ENCODE results near the gene TSHZ3. TPM values are rescaled to one million over a fixed set of nuclear protein-coding genes. Genes with fewer than 3 reads are reported as not detected.
A peak's percentile ranks its signal among the peaks of the same experiment; 100 is the strongest.

Gene TSHZ3, protein sequence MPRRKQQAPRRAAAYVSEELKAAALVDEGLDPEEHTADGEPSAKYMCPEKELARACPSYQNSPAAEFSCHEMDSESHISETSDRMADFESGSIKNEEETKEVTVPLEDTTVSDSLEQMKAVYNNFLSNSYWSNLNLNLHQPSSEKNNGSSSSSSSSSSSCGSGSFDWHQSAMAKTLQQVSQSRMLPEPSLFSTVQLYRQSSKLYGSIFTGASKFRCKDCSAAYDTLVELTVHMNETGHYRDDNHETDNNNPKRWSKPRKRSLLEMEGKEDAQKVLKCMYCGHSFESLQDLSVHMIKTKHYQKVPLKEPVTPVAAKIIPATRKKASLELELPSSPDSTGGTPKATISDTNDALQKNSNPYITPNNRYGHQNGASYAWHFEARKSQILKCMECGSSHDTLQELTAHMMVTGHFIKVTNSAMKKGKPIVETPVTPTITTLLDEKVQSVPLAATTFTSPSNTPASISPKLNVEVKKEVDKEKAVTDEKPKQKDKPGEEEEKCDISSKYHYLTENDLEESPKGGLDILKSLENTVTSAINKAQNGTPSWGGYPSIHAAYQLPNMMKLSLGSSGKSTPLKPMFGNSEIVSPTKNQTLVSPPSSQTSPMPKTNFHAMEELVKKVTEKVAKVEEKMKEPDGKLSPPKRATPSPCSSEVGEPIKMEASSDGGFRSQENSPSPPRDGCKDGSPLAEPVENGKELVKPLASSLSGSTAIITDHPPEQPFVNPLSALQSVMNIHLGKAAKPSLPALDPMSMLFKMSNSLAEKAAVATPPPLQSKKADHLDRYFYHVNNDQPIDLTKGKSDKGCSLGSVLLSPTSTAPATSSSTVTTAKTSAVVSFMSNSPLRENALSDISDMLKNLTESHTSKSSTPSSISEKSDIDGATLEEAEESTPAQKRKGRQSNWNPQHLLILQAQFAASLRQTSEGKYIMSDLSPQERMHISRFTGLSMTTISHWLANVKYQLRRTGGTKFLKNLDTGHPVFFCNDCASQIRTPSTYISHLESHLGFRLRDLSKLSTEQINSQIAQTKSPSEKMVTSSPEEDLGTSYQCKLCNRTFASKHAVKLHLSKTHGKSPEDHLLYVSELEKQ
- total RNA-seq = 1 to 10 TPM in 1 of 2 donors, under 1 TPM in 1; 0.68 to 1.3 TPM
- total RNA-seq = 1.0 to 1.7 reads per million in 2 donors

GRCh38 chr19:31349160-31349881 lies at the start of gene TSHZ3:
Gene TSHZ3, minus strand, starts transcription at chr19:31349436. Its CDS starts 217 bp downstream, at chr19:31349219.
- peak within 1 kb of the TSS; percentile 71 for H3K27ac Mint-ChIP-seq
- ATAC-seq (peak; percentile 56), DNase-seq (peak; percentile 15 to 32 (median 28))
- H3K36me3 Mint-ChIP-seq (ENCODE audit: low read depth) = peaks cover 5% of the 10 kb centered on the region
- H3K4me3 Mint-ChIP-seq = peak within 1 kb of the TSS; percentile 91
- H3K4me1 Mint-ChIP-seq = peaks cover 34% of the 10 kb centered on the region
- no peaks in the 10 kb centered on the region for H3K9me3 ChIP-seq (ENCODE audit: control insufficient read depth, low read length, poor library complexity, severe bottlenecking)
- H3K27me3 Mint-ChIP-seq = peaks cover 60% of the 10 kb centered on the region

- Mint-ChIP-seq H3K4me3 (no peak overlapping the region), H3K27ac (no peak overlapping the region), H3K36me3 (ENCODE audit: low read depth) (no peaks in the 10 kb centered on the region), H3K4me1 (no peaks in the 10 kb centered on the region), H3K27me3 (peaks cover 74% of the 10 kb centered on the region)
- no peak for DNase-seq
- ATAC-seq = no peak
- no peaks in the 10 kb centered on the region for H3K9me3 ChIP-seq (ENCODE audit: control insufficient read depth, low read length, poor library complexity, severe bottlenecking)
These were observed 48.1 kb upstream of the TSHZ3 start for GRCh38 chr19:31397308-31397707.

GRCh38 chr19:31392464-31392863 lies 43.2 kb upstream of the TSHZ3 start:
- DNase-seq (no peak), ATAC-seq (no peak)
- Mint-ChIP-seq H3K27me3 (peaks cover 54% of the 10 kb centered on the region), H3K36me3 (ENCODE audit: low read depth) (no peaks in the 10 kb centered on the region), H3K4me1 (no peaks in the 10 kb centered on the region), H3K27ac (no peak overlapping the region), H3K4me3 (no peak overlapping the region)
- no peaks in the 10 kb centered on the region for H3K9me3 ChIP-seq (ENCODE audit: control insufficient read depth, low read length, poor library complexity, severe bottlenecking)

DNA sequence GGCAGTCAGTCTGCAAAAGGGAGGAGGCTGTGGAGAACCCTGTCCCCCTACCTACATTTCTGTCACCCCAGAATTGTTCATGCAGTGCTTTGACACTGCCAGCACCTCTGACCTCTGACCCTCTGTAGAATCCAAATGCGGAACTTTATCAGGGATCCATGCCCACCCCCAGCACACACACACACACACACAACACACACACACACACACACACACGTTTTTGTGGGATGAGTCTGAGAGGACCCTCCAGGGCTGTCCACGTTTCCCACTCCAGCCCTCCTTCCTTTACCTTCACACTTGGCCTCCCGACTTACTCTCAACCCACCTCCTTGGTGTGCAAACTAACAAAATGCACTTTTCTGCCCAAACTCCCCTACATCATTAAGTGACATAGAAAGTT lies 42.3 kb upstream of the TSHZ3 start:
- H3K36me3 Mint-ChIP-seq (ENCODE audit: low read depth) = no peaks in the 10 kb centered on the region
- no peak overlapping the region for H3K4me3 Mint-ChIP-seq
- no peak overlapping the region for H3K27ac Mint-ChIP-seq
- no peaks in the 10 kb centered on the region for H3K4me1 Mint-ChIP-seq
- H3K9me3 ChIP-seq (ENCODE audit: control insufficient read depth, low read length, poor library complexity, severe bottlenecking) = no peaks in the 10 kb centered on the region
- DNase-seq = no peak
- H3K27me3 Mint-ChIP-seq = peaks cover 58% of the 10 kb centered on the region
- ATAC-seq = no peak

DNA sequence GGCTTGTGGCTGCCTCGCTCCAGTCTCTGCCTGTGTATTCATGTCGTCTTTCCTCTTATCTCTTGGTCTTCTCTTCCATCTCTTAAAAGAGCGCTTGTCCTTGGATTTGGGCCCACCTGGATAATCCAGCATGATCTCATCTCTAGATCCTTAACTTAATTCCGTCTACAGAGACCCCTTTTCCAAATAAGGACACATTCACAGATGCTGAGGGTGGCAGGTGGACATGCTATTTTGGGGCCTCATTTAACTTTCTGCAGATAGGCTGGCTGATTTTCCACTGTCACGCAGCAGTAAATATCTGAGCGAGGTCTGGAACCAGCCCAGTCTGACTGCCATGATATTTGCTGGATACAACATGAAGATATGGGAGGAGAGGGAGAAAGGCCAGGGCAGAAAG lies 41.5 kb upstream of the TSHZ3 start:
- DNase-seq = no peak
- Mint-ChIP-seq H3K27ac (no peak overlapping the region), H3K4me1 (no peaks in the 10 kb centered on the region), H3K4me3 (no peak overlapping the region), H3K36me3 (ENCODE audit: low read depth) (no peaks in the 10 kb centered on the region), H3K27me3 (peaks cover 58% of the 10 kb centered on the region)
- H3K9me3 ChIP-seq (ENCODE audit: control insufficient read depth, low read length, poor library complexity, severe bottlenecking) = no peaks in the 10 kb centered on the region
- no peak for ATAC-seq

DNA sequence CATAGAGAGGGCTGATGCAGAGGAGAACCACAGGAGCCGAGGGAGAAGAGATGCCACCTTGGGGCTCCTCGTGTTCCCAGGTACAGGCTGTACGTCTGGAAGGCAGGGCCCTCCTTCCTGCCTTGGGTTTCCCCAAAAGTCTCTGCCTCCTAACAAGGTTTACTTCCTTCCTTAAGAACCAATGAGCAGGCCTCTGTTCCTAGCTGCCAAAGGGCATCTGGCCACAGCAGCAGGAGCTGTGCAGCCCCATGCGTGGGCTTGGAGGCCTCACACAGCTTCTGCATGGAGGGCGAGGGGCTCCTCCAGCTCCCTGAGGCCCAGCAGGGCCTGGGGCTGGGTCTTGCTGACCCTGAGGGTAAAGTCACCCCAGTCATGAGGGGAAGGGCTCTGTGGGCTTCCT lies 40.6 kb upstream of the TSHZ3 start:
- H3K36me3 Mint-ChIP-seq (ENCODE audit: low read depth) = no peaks in the 10 kb centered on the region
- no peak overlapping the region for H3K4me3 Mint-ChIP-seq
- no peaks in the 10 kb centered on the region for H3K4me1 Mint-ChIP-seq
- H3K27ac Mint-ChIP-seq = no peak overlapping the region
- H3K9me3 ChIP-seq (ENCODE audit: control insufficient read depth, low read length, poor library complexity, severe bottlenecking) = no peaks in the 10 kb centered on the region
- no peak for DNase-seq
- no peak for ATAC-seq
- H3K27me3 Mint-ChIP-seq = peaks cover 49% of the 10 kb centered on the region

- H3K9me3 ChIP-seq (ENCODE audit: control insufficient read depth, low read length, poor library complexity, severe bottlenecking) = no peaks in the 10 kb centered on the region
- Mint-ChIP-seq H3K27me3 (peaks cover 46% of the 10 kb centered on the region), H3K36me3 (ENCODE audit: low read depth) (no peaks in the 10 kb centered on the region), H3K4me3 (no peak overlapping the region), H3K27ac (no peak overlapping the region), H3K4me1 (no peaks in the 10 kb centered on the region)
- ATAC-seq (no peak), DNase-seq (no peak)
These were observed 38.6 kb upstream of the TSHZ3 start for GRCh38 chr19:31387717-31388301.

GRCh38 chr19:31386806-31387205 lies 37.6 kb upstream of the TSHZ3 start:
- H3K4me3 Mint-ChIP-seq = no peak overlapping the region
- H3K27ac Mint-ChIP-seq = no peak overlapping the region
- ATAC-seq (no peak), DNase-seq (no peak)
- no peaks in the 10 kb centered on the region for H3K9me3 ChIP-seq (ENCODE audit: control insufficient read depth, low read length, poor library complexity, severe bottlenecking)
- no peaks in the 10 kb centered on the region for H3K36me3 Mint-ChIP-seq (ENCODE audit: low read depth)
- no peaks in the 10 kb centered on the region for H3K4me1 Mint-ChIP-seq
- peaks cover 38% of the 10 kb centered on the region for H3K27me3 Mint-ChIP-seq

DNA sequence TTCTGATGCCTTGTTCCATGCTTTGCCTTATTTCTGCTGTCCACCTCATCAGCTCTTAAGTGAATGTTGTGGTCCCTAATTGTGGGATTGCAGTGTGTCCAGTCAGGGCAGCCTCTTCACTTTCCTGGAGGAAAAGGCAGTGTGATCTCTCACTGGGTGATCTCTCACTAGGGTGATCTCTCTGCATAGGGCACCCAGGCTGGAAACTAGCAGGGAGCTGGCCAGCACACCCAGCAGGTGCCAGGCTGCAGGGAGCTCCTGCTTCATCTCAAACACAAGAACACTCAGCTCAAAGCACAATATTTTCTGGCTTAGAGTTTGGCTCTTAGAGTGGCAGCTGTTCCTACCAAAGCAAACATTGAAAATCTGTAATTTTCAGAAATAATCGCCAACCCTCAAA lies 36.5 kb upstream of the TSHZ3 start:
- no peaks in the 10 kb centered on the region for H3K36me3 Mint-ChIP-seq (ENCODE audit: low read depth)
- H3K4me1 Mint-ChIP-seq = no peaks in the 10 kb centered on the region
- no peaks in the 10 kb centered on the region for H3K9me3 ChIP-seq (ENCODE audit: control insufficient read depth, low read length, poor library complexity, severe bottlenecking)
- H3K4me3 Mint-ChIP-seq = no peak overlapping the region
- H3K27me3 Mint-ChIP-seq = peaks cover 41% of the 10 kb centered on the region
- H3K27ac Mint-ChIP-seq = no peak overlapping the region
- ATAC-seq (no peak), DNase-seq (no peak)

- Mint-ChIP-seq H3K27ac (no peak overlapping the region), H3K4me3 (no peak overlapping the region), H3K27me3 (peaks cover 39% of the 10 kb centered on the region), H3K36me3 (ENCODE audit: low read depth) (no peaks in the 10 kb centered on the region), H3K4me1 (no peaks in the 10 kb centered on the region)
- H3K9me3 ChIP-seq (ENCODE audit: control insufficient read depth, low read length, poor library complexity, severe bottlenecking) = no peaks in the 10 kb centered on the region
- no peak for DNase-seq
- no peak for ATAC-seq
These were observed 34.3 kb upstream of the TSHZ3 start for GRCh38 chr19:31383553-31383952.

DNA sequence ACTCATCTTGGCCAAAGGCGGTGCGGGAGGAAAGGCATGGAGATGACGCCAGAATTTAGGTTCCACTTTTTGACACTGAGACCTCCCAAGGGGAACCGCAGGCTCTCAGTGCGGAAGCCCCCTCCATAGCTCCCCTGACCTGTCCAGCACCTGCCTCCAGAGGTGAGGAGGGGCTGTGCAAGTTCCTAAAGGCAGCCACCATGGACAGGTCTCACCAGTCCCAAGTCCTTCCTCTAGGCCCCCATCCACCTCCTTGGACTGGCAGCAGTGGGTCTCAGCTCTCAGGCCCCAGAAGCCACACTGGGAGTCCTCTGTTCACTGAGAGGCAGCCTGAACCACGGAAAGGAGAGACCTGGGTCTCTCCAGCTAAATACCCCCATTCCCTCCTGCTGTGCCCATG lies 31.6 kb upstream of the TSHZ3 start:
- Mint-ChIP-seq H3K4me3 (no peak overlapping the region), H3K4me1 (no peaks in the 10 kb centered on the region), H3K27me3 (peaks cover 21% of the 10 kb centered on the region), H3K27ac (no peak overlapping the region), H3K36me3 (ENCODE audit: low read depth) (no peaks in the 10 kb centered on the region)
- DNase-seq (no peak), ATAC-seq (no peak)
- no peaks in the 10 kb centered on the region for H3K9me3 ChIP-seq (ENCODE audit: control insufficient read depth, low read length, poor library complexity, severe bottlenecking)

DNA sequence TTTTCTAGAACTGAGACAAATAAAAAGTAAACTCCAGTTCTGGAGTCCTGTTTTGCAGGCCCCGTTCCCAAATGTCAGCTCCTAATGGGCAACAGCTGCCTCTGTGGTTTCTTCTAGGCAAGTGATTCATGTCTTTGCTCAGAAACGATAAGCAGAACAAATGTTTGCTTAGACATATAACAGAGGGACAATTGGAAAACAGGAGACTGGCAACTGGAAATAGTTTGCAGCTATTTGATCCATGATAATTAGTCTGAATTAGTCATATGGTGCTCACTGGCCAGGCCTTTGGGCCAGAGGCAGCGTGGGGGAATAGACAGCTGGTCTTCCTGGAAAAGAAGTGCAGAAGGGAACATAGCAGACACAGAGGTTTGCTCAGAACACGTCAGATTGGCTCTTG lies 29.2 kb upstream of the TSHZ3 start:
- H3K27me3 Mint-ChIP-seq = peaks cover 12% of the 10 kb centered on the region
- ATAC-seq = no peak

More for the DNA sequence above, 29.2 kb upstream of the TSHZ3 start:
- Mint-ChIP-seq H3K27ac (no peak overlapping the region), H3K4me1 (no peaks in the 10 kb centered on the region), H3K36me3 (ENCODE audit: low read depth) (no peaks in the 10 kb centered on the region), H3K4me3 (no peak overlapping the region)
- no peak for DNase-seq
- no peaks in the 10 kb centered on the region for H3K9me3 ChIP-seq (ENCODE audit: control insufficient read depth, low read length, poor library complexity, severe bottlenecking)
